Stimulated activated CD8-positive, alpha-beta memory T cell treated with anti-CD3 and anti-CD28 coated beads, Interleukin-15, amount 100 ng/mL, for 24 hours (primary cell): ENCODE data around the gene TNNT3.

Experiments used
- DNase-seq: peaks from one replicate; pipeline ENCODE4 v3.0.0-alpha.2; 2020; ENCODE audit warnings: low read depth

The TNNT3 gene

DNA sequence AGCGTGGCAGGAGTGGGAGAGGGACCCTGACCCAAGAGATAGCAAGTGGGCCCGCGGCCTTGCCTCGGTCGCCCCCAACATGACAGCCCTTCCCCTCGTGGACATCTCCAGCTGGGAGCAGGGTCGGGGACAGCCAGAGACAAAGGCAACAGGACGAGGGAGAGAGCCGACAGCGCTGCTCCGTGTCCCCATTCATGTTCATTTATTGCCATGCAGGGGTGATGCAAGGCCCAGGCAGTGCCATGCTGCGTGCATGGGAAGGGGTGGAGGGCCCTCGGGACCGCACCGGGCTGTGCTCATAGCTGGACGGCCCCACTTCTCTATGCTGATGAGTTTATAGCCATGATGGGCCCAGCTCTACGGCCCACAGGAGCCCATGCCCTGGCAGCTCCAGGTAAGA lies 40.3 kb downstream of the TNNT3 start:
- no peak for DNase-seq

DNA sequence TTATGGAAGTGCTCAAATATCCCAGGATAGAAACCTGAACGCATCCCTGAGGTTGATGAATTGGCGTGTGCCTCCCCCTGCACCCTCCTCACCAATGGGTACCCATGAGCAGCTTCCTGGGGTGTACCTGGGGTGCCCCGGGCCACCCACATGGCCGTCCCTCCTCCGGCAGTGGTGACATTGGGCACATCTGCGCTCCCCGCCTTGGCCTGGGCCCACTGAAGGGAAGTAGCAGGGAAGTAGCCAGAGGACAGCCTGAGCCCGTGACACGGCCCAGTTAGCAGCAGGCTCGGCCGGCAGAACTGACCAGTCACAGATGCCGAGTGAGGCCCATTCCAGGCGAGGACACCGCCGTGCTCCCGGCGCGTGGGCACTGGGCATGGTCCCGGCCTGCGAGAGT lies 44.4 kb downstream of the TNNT3 start:
- no peak for DNase-seq

DNA sequence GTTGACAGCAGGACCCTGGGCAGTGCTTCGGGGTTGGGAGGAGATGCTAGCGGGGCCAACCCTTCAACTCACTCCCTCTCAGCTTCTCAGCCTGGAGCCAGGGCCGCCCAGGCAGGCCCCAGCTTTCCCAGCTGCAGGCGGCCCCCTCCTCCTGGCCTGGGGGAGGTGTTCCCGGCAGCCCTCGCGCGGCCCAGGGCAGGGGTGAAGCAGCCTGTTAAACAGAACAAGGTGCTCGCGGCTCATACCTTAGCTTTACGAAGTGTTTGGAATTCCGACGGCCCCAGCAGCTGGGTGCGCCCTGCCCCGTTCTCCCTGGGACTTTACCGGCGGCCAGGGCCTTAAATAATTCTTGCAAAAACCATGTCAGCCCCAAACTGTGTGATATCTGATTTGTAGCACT lies 44.8 kb downstream of the TNNT3 start:
- no peak for DNase-seq

DNA sequence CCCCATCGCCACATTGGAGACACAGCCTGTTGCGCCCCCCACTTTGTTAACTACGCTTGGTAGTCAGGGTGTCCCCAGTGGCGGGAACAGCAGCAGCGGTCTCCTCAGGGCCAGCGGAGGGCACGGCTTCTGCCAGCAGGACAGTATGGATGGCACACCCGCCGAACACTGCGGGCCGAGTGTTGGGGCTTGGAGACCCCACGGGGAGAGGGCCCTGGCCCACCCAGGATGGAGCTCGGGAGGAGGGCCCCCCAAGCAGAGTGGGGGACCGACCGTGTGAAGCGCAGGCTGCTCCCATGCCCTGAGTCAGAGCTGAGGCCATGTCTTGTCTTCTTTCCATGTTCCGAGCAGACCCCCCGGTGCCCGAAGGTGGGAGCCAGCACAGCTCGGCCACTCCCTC lies 45.5 kb downstream of the TNNT3 start:
- DNase-seq: no peak

DNA sequence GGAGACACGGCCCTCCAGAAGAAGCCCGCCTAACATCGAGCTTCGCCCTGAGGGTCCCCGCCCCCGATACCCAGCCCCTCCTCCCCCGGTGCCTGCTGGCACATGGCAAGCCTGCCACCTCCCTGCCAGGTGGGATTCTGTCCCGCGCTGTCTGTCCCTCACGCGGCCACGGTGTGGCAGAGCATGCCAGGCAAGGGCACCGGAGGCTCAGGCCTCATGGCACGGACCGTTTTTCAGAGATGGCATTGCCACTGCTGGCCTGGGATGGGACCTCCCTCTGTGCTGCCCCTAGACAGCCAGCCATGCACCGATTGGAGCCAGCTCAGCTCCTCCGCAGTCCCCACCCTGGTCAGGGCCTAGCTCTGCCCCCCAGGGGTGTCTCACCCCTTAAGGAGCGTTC lies 47.0 kb downstream of the TNNT3 start:
- DNase-seq: no peak

DNA sequence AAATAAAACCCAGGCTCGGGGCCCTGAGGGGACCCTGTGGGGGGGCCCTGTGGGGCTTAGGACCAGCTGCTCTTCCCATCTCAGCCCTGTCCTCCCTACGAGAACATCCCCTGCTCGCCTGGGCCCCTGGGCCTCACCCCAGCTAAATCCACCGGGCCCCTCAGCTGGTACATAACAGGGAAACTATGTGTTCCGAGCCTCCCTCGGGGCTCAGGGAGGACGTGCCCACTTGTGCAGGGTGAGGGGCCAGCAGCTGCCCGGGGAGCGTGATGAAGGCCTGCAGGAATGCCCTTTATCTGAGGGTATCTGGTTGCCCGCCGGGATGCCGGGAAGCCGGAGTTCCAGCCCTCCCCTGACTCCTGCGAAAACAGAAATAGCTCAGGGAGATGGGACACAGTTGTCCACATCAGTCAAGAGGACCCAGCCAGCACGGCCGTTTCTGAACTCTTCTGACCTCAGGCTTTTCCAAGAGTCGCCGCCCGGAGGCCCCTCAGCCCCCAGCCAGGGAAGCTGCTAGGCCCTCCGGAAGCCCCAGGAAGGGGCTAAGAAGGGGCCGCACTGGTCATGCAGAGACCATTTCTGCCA lies 48.2 kb downstream of the TNNT3 start:
- no peak for DNase-seq

DNA sequence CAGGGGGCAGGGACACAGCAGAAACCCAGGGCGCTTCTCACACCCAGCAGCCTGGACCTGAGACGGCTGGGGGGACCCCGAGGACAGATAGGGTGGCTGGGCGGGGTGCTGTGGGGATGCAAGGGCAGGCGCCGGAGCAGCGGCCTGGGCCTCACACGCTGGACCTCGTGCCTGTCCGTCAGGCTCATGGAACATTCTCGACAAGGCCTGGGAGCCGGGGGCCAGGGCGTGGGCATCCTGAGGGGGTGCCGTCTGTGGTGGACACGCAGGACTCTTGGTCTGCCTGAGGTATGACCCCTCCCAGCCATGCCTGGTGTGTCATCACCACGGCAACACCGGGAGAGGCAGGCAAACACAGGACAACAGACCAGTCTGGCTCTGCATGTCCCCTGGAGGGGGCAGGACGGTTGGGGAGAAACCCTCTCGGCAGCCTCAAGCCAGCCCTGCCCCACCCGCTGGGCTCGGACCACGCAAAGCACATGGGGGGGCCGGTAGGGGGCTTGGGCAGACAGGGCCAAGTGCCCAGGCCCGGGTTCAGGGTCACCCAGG lies 49.0 kb downstream of the TNNT3 start:
- no peak for DNase-seq

DNA sequence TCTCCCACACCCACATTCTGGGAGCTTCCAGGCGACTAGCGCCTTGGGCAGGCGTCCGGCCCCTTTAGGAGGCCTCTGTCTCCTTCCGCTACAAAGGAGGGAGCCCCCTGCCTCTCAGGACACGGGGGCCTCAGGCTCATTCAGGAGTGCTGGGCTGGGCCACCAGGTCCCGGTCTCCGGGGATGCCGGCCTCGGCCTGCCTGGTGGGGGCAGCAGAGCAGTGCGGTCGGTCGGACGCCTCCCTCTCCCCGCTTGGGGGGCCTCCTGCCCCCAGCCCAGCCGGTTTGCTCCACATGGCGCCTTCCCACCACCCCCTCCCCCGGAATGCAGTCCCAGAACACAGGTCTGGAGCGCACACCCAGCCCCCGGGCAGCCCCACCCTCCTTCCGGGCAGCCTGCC lies 49.5 kb downstream of the TNNT3 start:
- DNase-seq: no peak

DNA sequence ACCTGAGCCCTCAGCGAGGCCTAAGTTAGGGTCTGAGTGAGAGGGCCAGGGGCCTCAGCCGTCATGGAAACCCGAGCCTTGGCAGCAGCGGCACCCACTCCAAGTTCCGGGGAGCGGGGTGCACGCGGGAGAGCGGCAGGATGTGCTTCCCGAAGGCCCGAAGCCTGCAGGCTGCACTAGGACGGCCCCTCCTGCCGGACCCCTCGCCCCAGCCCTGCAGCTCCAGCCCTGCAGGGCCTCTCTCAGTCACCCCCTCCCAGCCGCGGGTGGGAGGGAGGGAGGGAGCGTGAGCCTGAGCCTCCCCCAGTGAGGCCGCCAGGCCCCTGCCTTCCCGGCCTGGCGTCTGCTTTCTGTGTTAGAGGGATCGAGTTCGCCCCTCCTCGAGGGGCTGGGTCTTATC lies 50.3 kb downstream of the TNNT3 start:
- DNase-seq: no peak

DNA sequence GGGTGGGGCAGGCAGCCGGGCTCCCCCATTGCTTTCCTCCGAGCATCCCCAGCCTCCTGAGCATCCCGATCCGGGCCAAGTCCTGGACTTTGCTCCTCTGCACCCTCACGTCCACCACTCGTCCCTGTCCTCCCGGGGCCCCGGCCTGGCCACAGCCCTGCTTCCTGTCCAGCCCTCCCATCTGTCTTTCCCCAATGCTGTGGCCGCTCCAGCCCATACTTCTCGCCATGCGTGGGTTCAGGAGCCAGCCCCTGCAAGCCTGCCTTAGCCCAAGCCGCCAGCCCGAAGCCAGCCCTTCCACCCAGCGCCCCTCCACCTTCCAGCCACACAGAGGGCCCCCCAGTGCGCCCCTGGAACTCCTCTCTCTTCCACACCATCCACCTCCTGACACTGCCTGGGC lies 51.5 kb downstream of the TNNT3 start:
- no peak for DNase-seq

DNA sequence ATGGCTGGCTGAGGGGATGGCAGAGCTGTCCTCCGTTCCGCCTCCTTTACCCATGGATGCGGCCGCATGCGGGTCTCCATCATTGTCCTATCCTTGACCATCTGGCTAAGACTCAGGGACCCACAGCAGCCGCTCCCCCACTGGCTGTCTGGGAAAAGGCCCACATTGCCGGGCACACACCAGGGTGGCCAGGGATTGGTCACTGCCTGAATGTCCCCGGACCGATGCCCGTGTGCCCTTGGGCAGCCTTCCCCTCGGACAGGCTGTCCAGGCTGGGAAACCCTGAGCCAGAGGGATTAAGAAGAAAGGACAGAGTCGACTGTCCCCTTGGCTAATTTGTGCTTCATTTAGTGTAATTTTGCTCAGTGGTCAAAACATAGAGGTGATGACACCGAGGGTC lies 55.7 kb downstream of the TNNT3 start:
- DNase-seq: no peak

DNA sequence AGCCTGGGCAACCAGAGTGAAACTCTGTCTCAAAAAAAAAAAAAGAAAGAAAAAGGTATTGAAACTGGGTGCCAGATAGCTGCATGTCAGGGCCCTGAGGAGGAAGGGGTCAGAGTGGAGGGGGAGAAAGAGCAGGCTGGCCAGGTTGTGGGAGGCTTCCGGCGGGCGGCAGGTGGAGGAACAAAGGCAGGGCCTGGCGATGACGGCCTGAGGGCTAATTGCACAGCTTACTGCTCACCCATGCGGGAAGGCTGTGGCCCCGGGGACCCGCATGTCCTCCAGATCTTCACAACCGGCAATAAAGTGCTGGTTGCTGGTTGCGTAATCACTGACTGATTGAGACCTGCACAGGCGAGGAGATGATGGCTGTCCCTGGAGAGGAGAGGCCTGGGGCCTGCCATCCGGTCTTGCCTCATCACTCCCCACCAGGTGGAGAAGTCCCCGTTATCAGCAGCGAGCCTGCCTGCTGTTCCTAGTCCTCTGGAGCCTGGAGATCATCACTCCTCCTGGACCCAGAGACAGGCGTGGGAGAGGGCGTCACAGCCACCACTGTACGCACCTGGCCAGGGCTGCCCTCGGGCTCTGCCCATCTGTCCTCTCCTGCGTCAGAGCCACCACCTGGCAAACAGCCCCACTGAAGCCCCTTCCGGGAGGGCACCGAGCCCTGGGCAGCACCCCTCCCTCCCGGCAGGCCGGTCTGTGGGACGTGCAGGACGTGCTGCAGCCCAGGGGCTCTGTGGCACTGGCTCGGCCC lies 59.4 kb downstream of the TNNT3 start:
- no peak for DNase-seq

DNA sequence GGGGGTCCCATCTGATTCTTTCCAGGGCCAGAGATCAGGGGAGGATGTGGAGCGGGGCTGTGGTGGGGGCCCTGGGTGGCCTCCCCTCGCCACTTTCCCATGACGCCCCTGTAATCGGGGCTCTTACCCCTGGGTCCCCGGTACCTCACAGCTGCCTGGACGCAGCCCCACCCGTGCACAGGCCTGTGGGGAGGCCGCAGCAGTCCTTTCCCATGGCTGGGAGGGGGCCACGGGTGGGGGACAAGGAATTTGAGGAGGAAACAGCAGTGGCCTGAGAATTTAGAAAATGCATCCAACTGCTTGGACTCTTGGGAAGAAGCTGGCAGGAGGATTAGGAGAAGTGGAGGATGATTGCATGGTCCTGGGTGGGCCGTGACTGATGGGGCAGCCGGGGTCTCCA lies 60.1 kb downstream of the TNNT3 start:
- no peak for DNase-seq

DNA sequence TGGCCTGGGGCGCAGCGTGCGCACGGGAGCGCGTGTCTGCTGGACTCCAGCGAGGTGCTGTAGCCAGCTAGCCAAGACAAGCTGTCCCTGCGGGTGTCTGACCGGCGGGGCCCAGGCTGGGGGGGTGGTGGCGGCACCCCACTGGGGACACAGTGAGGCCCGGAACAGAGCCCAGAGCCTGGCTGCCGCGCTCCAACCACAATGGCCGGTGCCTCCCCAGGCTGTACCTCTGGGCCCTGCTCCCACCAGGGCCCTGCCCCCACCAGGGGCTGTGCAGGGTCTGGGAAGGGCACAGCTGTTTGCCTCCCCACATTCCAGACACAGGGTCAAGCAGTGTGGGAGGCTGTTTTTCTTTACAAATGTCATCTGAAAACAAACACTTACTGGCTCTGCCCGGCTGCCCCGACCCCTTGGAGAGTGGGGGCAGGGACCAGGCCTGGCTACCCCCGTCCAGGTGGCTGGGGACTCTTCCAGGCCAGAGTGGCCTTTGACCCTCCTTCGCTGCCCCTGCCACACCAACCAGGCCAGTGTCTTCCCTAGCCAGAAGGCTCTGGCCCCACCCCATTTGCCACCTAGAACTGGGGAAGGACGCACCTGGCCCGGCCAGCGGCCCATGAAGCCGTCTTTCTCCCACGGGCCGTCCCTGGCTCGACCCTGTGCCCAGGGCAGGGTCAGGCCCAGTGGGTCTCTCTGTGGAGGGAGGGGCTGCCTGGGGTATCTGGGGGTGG lies 63.5 kb downstream of the TNNT3 start:
- no peak for DNase-seq

DNA sequence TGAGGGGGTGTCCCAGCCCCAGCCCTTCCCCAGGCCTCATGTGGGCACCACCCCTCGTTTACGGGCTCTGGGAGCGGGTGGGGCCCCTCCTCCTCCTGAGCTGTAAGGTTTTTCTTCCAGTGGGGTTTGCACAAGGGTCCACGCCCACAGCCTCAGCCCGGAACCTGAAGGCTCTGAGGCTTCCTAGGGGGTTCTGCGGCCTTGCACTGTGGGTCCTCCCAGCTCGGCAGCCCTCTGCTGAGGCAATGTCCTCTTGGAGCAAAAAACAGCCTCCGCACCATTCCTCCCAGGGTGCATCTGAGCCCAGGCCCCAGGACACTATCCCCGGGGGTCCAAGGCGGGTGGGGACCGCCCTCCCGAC lies 64.1 kb downstream of the TNNT3 start:
- DNase-seq: no peak

DNA sequence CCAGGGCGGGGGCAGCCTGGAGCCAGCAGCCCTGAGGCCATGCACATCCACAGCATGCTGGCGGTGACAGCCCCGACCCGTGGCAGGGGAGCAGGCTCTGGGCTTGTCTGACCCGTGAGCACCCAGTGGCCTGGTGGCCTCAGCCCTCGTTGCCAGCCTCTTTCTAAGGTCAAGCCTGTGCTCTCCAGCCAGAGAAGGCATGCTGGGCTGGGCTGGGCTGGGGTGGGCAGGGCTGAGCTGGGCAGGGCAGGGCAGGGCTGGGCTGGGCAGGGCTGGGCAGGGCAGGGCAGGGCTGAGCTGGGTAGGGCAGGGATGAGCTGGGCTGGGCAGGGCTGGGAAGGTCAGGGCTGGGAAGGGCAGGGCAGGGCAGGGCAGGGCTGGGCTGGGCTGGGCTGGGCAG lies 67.5 kb downstream of the TNNT3 start:
- no peak for DNase-seq

DNA sequence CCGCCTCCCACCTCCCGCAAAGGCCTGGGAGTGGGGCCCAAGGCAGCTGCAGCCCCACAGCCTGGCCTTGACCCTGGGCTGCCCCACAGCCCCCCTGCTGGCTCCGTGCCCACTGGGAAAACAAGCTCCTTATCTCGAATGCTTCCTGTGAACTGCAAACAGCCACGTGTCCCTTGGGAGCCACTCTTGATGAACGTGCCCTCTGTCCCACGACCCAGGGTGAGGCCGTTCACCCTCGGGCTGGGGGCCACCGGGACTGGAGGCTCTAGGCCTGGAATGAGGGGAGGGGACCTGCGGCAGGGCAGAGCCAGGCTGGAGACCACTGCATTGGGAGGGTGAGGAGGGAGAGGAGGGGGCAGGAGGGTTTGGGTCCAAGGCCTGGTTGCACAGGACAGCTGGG lies 68.7 kb downstream of the TNNT3 start:
- DNase-seq: no peak
